AG09319 (cell line): Measurements from ENCODE around the gene PLD3.

Experiments
- DNase-seq: peaks from one replicate; pipeline ENCODE4 v3.0.0-alpha.2; 2010; ENCODE audit warnings: low read depth; ENCODE audit errors: extremely low read depth
- TF ChIP-seq, protein P1 (sequence below): IDR thresholded peaks from 2 replicates; pipeline ENCODE4 v1.5.1; 2011; ENCODE audit warnings: low read depth, mild to moderate bottlenecking, inconsistent platforms, low read length, moderate library complexity

Gene PLD3

DNA sequence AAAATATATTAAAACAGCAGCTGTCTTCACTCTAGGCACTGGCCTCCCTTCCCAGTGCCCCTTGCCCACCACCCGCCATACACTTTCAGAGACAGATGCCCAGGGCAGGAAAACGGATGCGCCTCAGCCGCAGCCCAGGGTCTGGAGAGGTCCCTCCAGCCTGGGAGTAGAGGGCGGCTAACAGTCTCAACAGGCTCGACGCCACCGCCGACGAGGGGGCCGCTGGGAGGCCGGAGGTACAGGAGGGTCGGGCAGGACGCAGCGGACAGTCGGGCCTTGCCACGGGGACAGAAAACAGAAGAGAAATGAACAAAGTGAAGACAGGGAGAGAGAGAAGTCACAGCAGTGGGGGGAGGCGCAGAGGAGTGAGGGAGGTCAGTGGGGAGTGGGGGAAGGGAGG is 27.4 kb upstream of the PLD3 start:
- TF ChIP-seq, protein P1, sequence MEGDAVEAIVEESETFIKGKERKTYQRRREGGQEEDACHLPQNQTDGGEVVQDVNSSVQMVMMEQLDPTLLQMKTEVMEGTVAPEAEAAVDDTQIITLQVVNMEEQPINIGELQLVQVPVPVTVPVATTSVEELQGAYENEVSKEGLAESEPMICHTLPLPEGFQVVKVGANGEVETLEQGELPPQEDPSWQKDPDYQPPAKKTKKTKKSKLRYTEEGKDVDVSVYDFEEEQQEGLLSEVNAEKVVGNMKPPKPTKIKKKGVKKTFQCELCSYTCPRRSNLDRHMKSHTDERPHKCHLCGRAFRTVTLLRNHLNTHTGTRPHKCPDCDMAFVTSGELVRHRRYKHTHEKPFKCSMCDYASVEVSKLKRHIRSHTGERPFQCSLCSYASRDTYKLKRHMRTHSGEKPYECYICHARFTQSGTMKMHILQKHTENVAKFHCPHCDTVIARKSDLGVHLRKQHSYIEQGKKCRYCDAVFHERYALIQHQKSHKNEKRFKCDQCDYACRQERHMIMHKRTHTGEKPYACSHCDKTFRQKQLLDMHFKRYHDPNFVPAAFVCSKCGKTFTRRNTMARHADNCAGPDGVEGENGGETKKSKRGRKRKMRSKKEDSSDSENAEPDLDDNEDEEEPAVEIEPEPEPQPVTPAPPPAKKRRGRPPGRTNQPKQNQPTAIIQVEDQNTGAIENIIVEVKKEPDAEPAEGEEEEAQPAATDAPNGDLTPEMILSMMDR, result no peak
- DNase-seq, result no peak

- DNase-seq, result no peak
- TF ChIP-seq, protein P1, result no peak
These were observed 26.8 kb upstream of the PLD3 start for GRCh38 chr19:40321566-40322270.

GRCh38 chr19:40322271-40322610 is 26.3 kb upstream of the PLD3 start:
- TF ChIP-seq, protein P1, result no peak
- DNase-seq, result no peak

- no peak for DNase-seq
- TF ChIP-seq, protein P1, result no peak
These were observed 25.4 kb upstream of the PLD3 start for GRCh38 chr19:40322951-40323615.

DNA sequence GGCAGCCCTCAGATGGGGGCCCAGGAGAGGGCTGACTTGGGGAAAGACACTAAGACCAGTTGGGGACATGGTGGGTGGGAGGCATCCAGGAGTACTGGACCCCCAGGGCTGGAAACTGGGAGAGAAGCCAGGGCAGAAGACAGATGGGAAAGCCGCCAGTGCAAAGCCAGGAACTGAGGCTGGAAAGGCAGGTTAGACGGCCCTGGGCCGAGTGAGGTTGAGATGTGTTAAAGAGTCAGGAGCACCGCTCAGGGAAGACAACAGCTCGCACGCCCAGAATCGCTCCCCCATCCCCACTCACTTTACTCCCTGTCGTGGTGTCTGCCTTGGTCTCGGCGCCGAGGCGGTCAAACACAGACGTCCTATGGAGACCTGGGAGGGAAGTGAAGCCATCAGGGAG is 24.8 kb upstream of the PLD3 start:
- no peak for DNase-seq
- TF ChIP-seq, protein P1, result no peak

DNA sequence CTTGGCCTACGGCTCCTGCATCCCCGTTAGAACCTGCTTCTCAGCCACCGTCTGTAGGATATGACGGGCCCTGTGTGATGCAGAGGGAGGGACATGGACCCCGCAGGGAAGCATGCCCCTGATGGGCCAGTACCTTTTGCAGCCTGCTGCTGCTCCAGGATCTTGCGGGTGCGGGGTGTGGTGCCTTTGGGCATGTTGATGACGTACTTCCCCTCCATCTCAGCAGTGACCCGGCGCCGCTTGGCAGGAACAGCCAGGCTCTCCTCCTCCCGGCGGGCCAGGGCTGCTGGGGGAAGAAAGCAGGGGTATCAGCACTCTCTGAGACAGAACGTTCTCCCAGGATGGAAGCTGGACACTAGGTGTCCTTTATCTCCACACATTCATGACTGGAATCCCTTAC is 22.3 kb upstream of the PLD3 start:
- TF ChIP-seq, protein P1, result no peak

DNA sequence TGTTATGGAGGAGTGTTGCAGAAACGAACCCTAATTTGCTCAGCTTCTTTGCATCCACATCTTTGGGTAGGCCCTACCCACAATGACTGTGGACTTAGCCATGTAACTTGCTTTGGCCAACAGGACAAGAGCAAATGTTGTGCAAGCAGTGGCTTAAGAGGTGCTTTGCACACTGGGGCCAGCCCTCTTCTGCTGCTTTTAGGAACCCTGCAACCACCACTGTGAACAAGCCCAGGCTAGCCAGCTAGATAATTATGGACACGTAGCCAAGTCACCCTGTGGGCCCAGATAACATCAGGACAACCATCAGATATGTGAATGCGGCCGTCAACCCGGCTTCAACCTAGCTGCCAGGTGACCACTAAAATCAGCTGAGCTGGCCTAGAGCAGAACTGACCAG is 17.4 kb upstream of the PLD3 start:
- TF ChIP-seq, protein P1, result no peak
- DNase-seq, result no peak

More for the DNA sequence above, 22.3 kb upstream of the PLD3 start:
- no peak for DNase-seq
